Kidney (tissue), 14 donors: ENCODE data around the gene PRR15L. TPM values are rescaled to one million over a fixed set of nuclear protein-coding genes. Genes with fewer than 3 reads are reported as not detected.

ENCODE experiments used
- DNase-seq, 5 donors: peaks; one replicate each; pipeline ENCODE4 v3.0.0-alpha.2; 2013 to 2020
- FAIRE-seq: peaks from 2 replicates; lab custom pipeline; 2012; peaks lifted over from hg19 to GRCh38; lab: Jason Lieb, UNC
- H3K27ac ChIP-seq, 2 donors: one replicate each; pipeline ENCODE4 v1.7.0; 2013; ENCODE audit warnings: low read depth in 2 of 2, low read length in 2 of 2, inconsistent platforms in 1 of 2
- H3K27me3 ChIP-seq: one replicate; pipeline ENCODE4 v1.7.1; 2013; ENCODE audit warnings: low read length, inconsistent platforms; ENCODE audit not compliant: control insufficient read depth, insufficient read depth
- H3K36me3 ChIP-seq, 3 donors: one replicate each; pipeline versions ENCODE4 v1.7.0 to v1.7.1; 2013; ENCODE audit warnings: low read length in 3 of 3, control low read depth in 1 of 3, inconsistent platforms in 1 of 3; ENCODE audit not compliant: insufficient read depth in 3 of 3, control insufficient read depth in 2 of 3
- H3K4me1 ChIP-seq, 3 donors: one replicate each; pipeline versions ENCODE4 v1.7.0 to v1.7.1; 2013; ENCODE audit warnings: low read length in 3 of 3, inconsistent platforms in 1 of 3, low read depth in 1 of 3; ENCODE audit not compliant: control insufficient read depth in 2 of 3, insufficient read depth in 2 of 3
- H3K4me3 ChIP-seq, 3 donors: one replicate each; pipeline versions ENCODE4 v1.7.0 to v1.8.1; 2013; ENCODE audit warnings: low read length in 3 of 3, control low read depth in 1 of 3, inconsistent platforms in 1 of 3
- H3K9ac ChIP-seq, 3 donors: one replicate each; pipeline versions ENCODE4 v1.7.0 to v1.7.1; 2013; ENCODE audit warnings: low read length in 3 of 3, control low read depth in 1 of 3, inconsistent platforms in 1 of 3
- H3K9me3 ChIP-seq, 3 donors: one replicate each; pipeline versions ENCODE4 v1.7.0 to v1.7.1; 2013; ENCODE audit warnings: low read length in 3 of 3, control low read depth in 1 of 3, inconsistent platforms in 1 of 3; ENCODE audit not compliant: control insufficient read depth in 2 of 3, insufficient read depth in 1 of 3
- CTCF ChIP-seq: IDR thresholded peaks from 3 replicates; pipeline ENCODE4 v1.5.1; 2012; ENCODE audit warnings: mild to moderate bottlenecking, moderate library complexity, borderline replicate concordance; ENCODE audit not compliant: insufficient read depth; ENCODE audit errors: extremely low read depth
- intact Hi-C: fragments of 100-400 bp; cut with DNase I; formaldehyde crosslinking; loops from one replicate; pipeline ENCODE4 v1.11.1; 2022
- polyA plus RNA-seq: library from polyadenylated mRNA; stranded (reverse); fragments of 350-450 nt; fragmentation: Illumina TruSeq; extraction: RNeasy Lipid Tissue Mini Kit (QIAGEN cat#74804); gene quantifications from one replicate; pipeline ENCODE4 v1.2.3, GENCODE V29; 2014; ENCODE audit warnings: low read depth, low replicate concordance; ENCODE audit not compliant: insufficient read depth
- total RNA-seq: library from RNA; stranded (reverse); fragmentation: NEBNext Ultra II Directional; extraction: Animal tissue kit (Norgen Biotek cat#: 25700); gene quantifications from one replicate; pipeline ENCODE4 v1.2.1, GENCODE V29; 2021
- donor health status: control.
- donor health status: control.
- donor health status: control.
- donor health status: control.
- donor health status: control.
- donor health status: DM: yes; HTN: yes; CAD: no.
- donor health status: Normal renal cell carcinoma (clear cell type).

PRR15L gene
- total and polyA plus RNA-seq, 2 donors from 2014 or later: 64.5 to 105 TPM

- no peaks in the 10 kb centered on the region for H3K9me3 ChIP-seq
- H3K27ac ChIP-seq: peak overlapping the region; percentile 87 to 88
- peak overlapping the region in 1 of 3 donors; percentile 10 for H3K4me3 ChIP-seq
- no peak for TF ChIP-seq CTCF
- H3K4me1 ChIP-seq: peaks cover 0 to 30% (median 20%) of the 10 kb centered on the region in 3 donors
- H3K27me3 ChIP-seq: no peaks in the 10 kb centered on the region
- no peaks in the 10 kb centered on the region for H3K36me3 ChIP-seq
- DNase-seq (peak in 2 of 5 donors; percentile 37 to 85), FAIRE-seq (peak; percentile 11)
- intact Hi-C loops: no loop called here
- peak overlapping the region in 1 of 3 donors; percentile 57 for H3K9ac ChIP-seq
These were observed 52.4 kb downstream of the PRR15L start for GRCh38 chr17:47905221-47905733.

GRCh38 chr17:47902039-47902744 is 55.5 kb downstream of the PRR15L start:
- no peaks in the 10 kb centered on the region for H3K9me3 ChIP-seq
- intact Hi-C loops: no loop called here
- H3K27me3 ChIP-seq: no peaks in the 10 kb centered on the region
- FAIRE-seq: no peak
- H3K4me3 ChIP-seq: no peak overlapping the region
- peaks cover 1 to 32% (median 27%) of the 10 kb centered on the region in 3 donors for H3K4me1 ChIP-seq
- TF ChIP-seq CTCF: no peak
- peaks cover 0 to 4% (median 0%) of the 10 kb centered on the region in 3 donors for H3K36me3 ChIP-seq
- H3K9ac ChIP-seq: no peak overlapping the region
- H3K27ac ChIP-seq: no peak overlapping the region
- no peak for DNase-seq

Other genes starting within 250 kb of the PRR15L start
- gene TBX21, start 224.6 kb downstream of the PRR15L start, total RNA-seq: 1.9 TPM
- gene TBX21, start 224.6 kb downstream of the PRR15L start, polyA plus RNA-seq: 0.24 TPM
- gene OSBPL7, start 136.1 kb downstream of the PRR15L start, total RNA-seq: 21.2 TPM
- 5.3 TPM for gene OSBPL7, start 136.1 kb downstream of the PRR15L start, polyA plus RNA-seq
- 38.3 TPM for gene MRPL10, start 126.3 kb downstream of the PRR15L start, total RNA-seq
- gene MRPL10, start 126.3 kb downstream of the PRR15L start, polyA plus RNA-seq: 52.2 TPM
- 0.91 TPM for gene LRRC46, start 126.2 kb downstream of the PRR15L start, total RNA-seq
- 1.5 TPM for gene LRRC46, start 126.2 kb downstream of the PRR15L start, polyA plus RNA-seq
- gene SCRN2, start 116.6 kb downstream of the PRR15L start, total RNA-seq: 40.3 TPM
- gene SCRN2, start 116.6 kb downstream of the PRR15L start, polyA plus RNA-seq: 172 TPM
- gene SP6, start 106.7 kb downstream of the PRR15L start, total RNA-seq: 2.0 TPM
- 0.86 TPM for gene SP6, start 106.7 kb downstream of the PRR15L start, polyA plus RNA-seq
- gene SP2, start 61.6 kb downstream of the PRR15L start, total RNA-seq: 23.6 TPM
- gene SP2, start 61.6 kb downstream of the PRR15L start, polyA plus RNA-seq: 9.0 TPM
- gene PNPO, start 16.3 kb downstream of the PRR15L start, total RNA-seq: 45.1 TPM
- gene PNPO, start 16.3 kb downstream of the PRR15L start, polyA plus RNA-seq: 55.8 TPM
- gene CDK5RAP3, start 13.2 kb upstream of the PRR15L start, total RNA-seq: 208 TPM
- gene CDK5RAP3, start 13.2 kb upstream of the PRR15L start, polyA plus RNA-seq: 140 TPM
- 24.9 TPM for gene COPZ2, start 79.9 kb upstream of the PRR15L start, total RNA-seq
- gene COPZ2, start 79.9 kb upstream of the PRR15L start, polyA plus RNA-seq: 38.2 TPM
- 254 TPM for gene NFE2L1, start 90.5 kb upstream of the PRR15L start, total RNA-seq
- gene NFE2L1, start 90.5 kb upstream of the PRR15L start, polyA plus RNA-seq: 146 TPM
- gene CBX1, start 143.6 kb upstream of the PRR15L start, total RNA-seq: 40.2 TPM
- gene CBX1, start 143.6 kb upstream of the PRR15L start, polyA plus RNA-seq: 37.8 TPM
- gene SNX11, start 149.9 kb upstream of the PRR15L start, total RNA-seq: 25.3 TPM
- 22.4 TPM for gene SNX11, start 149.9 kb upstream of the PRR15L start, polyA plus RNA-seq